H9 (cell line): ENCODE results near the gene GPD2. TPM values are rescaled to one million over a fixed set of nuclear protein-coding genes. Genes with fewer than 3 reads are reported as not detected.

Source experiments
- DNase-seq: peaks from one replicate; pipeline ENCODE4 v3.0.0-alpha.2; 2017
- H2AFZ ChIP-seq: one replicate; pipeline ENCODE4 v1.6.1; 2013; ENCODE audit warnings: mild to moderate bottlenecking, low read length, control low read depth, moderate library complexity
- H2AK5ac ChIP-seq: 2 replicates; pipeline ENCODE4 v1.6.1; 2013; ENCODE audit warnings: low read length, control low read depth, mixed read lengths; ENCODE audit not compliant: insufficient read length
- H2BK120ac ChIP-seq: one replicate; pipeline ENCODE4 v1.6.1; 2013; ENCODE audit warnings: low read depth, mild to moderate bottlenecking, low read length, control low read depth, inconsistent platforms; ENCODE audit not compliant: poor library complexity, severe bottlenecking
- H2BK12ac ChIP-seq: 2 replicates; pipeline ENCODE4 v1.6.1; 2013; ENCODE audit warnings: low read length, control low read depth, mixed read lengths, low read depth; ENCODE audit not compliant: insufficient read length
- H2BK15ac ChIP-seq: 2 replicates; pipeline ENCODE4 v1.6.1; 2013; ENCODE audit warnings: low read depth, low read length, control low read depth
- H2BK20ac ChIP-seq: one replicate; pipeline ENCODE4 v1.6.1; 2013; ENCODE audit warnings: low read depth, mild to moderate bottlenecking, low read length, control low read depth, inconsistent platforms; ENCODE audit not compliant: poor library complexity, severe bottlenecking
- H2BK5ac ChIP-seq: 2 replicates; pipeline ENCODE4 v1.6.1; 2013; ENCODE audit warnings: low read length, control low read depth, mixed read lengths; ENCODE audit not compliant: insufficient read length
- H3K14ac ChIP-seq: 2 replicates; pipeline ENCODE4 v1.6.1; 2013; ENCODE audit warnings: low read length, control low read depth; ENCODE audit not compliant: insufficient read depth
- H3K18ac ChIP-seq: 2 replicates; pipeline ENCODE4 v1.6.1; 2013; ENCODE audit warnings: low read depth, mild to moderate bottlenecking, mixed read lengths, low read length, control low read depth; ENCODE audit not compliant: insufficient read length
- H3K23ac ChIP-seq: 2 replicates; pipeline ENCODE4 v1.6.1; 2013; ENCODE audit warnings: low read length, control low read depth, mixed read lengths, low read depth; ENCODE audit not compliant: insufficient read length
- H3K23me2 ChIP-seq: 2 replicates; pipeline ENCODE4 v1.6.1; 2013; ENCODE audit warnings: low read depth, mild to moderate bottlenecking, mixed read lengths, low read length, control low read depth; ENCODE audit not compliant: insufficient read length, poor library complexity, severe bottlenecking
- H3K27ac ChIP-seq: 2 replicates; pipeline ENCODE4 v1.5.1; 2013; ENCODE audit warnings: low read length, control low read depth, mixed read lengths, low read depth; ENCODE audit not compliant: insufficient read length
- H3K27me3 ChIP-seq: 2 replicates; pipeline ENCODE4 v1.6.1; 2013; ENCODE audit warnings: low read length, control low read depth, inconsistent platforms; ENCODE audit not compliant: insufficient read depth
- H3K4ac ChIP-seq: 2 replicates; pipeline ENCODE4 v1.6.1; 2013; ENCODE audit warnings: low read depth, mild to moderate bottlenecking, control low read depth, inconsistent platforms, low read length, moderate library complexity
- H3K4me1 ChIP-seq: 2 replicates; pipeline ENCODE4 v1.6.1; 2013; ENCODE audit warnings: low read length, control low read depth, inconsistent platforms; ENCODE audit not compliant: insufficient read depth
- H3K4me2 ChIP-seq: 2 replicates; pipeline ENCODE4 v1.6.1; 2013; ENCODE audit warnings: low read length, control low read depth, mixed read lengths; ENCODE audit not compliant: insufficient read length, insufficient read depth
- H3K56ac ChIP-seq: 2 replicates; pipeline ENCODE4 v1.6.1; 2013; ENCODE audit warnings: low read depth, mild to moderate bottlenecking, mixed read lengths, low read length, control low read depth; ENCODE audit not compliant: insufficient read length
- H3K79me1 ChIP-seq: 2 replicates; pipeline ENCODE4 v1.6.1; 2013; ENCODE audit warnings: low read depth, mild to moderate bottlenecking, moderate library complexity, low read length, control low read depth, inconsistent platforms; ENCODE audit not compliant: insufficient read depth, poor library complexity, severe bottlenecking
- H3K79me2 ChIP-seq: 2 replicates; pipeline ENCODE4 v1.6.1; 2013; ENCODE audit warnings: low read length, control low read depth, inconsistent platforms; ENCODE audit not compliant: insufficient read depth
- H3K9ac ChIP-seq: 2 replicates; pipeline ENCODE4 v1.6.1; 2013; ENCODE audit warnings: low read length, control low read depth, mixed read lengths; ENCODE audit not compliant: insufficient read length; ENCODE audit errors: extremely low read depth
- H3K9me3 ChIP-seq: one replicate; pipeline ENCODE4 v1.6.1; 2013; ENCODE audit warnings: low read depth, low read length, inconsistent platforms; ENCODE audit not compliant: control insufficient read depth
- H3T11ph ChIP-seq: one replicate; pipeline ENCODE4 v1.6.1; 2013; ENCODE audit warnings: mild to moderate bottlenecking, low read length, control low read depth, inconsistent platforms
- H4K20me1 ChIP-seq: one replicate; pipeline ENCODE4 v1.6.1; 2013; ENCODE audit not compliant: control insufficient read depth, insufficient read length, insufficient read depth
- H4K5ac ChIP-seq: 2 replicates; pipeline ENCODE4 v1.6.1; 2013; ENCODE audit warnings: low read depth, mild to moderate bottlenecking, mixed read lengths, low read length, control low read depth; ENCODE audit not compliant: insufficient read length
- H4K8ac ChIP-seq: replicated peaks from 2 replicates; pipeline ENCODE4 v1.6.1; 2013; ENCODE audit warnings: low read length, control low read depth, mixed read lengths, low read depth; ENCODE audit not compliant: insufficient read length
- H4K91ac ChIP-seq: 2 replicates; pipeline ENCODE4 v1.6.1; 2013; ENCODE audit warnings: low read depth, mild to moderate bottlenecking, moderate library complexity, mixed read lengths, low read length, control low read depth; ENCODE audit not compliant: insufficient read length
- H3K27ac Mint-ChIP-seq, 3 experiments: 2 replicates in 2 of 3; 3 replicates in 1 of 3; pipeline ENCODE4 v1.8.0; 2020 to 2021; ENCODE audit warnings: mixed read lengths in 3 of 3, mild to moderate bottlenecking in 1 of 3, moderate library complexity in 1 of 3
- H3K27me3 Mint-ChIP-seq: 2 replicates; pipeline ENCODE4 v1.8.0; 2021; ENCODE audit warnings: low read depth, mild to moderate bottlenecking, moderate library complexity, mixed read lengths
- H3K36me3 Mint-ChIP-seq, 3 experiments: 2 replicates in 2 of 3; 3 replicates in 1 of 3; pipeline ENCODE4 v1.8.0; 2020 to 2021; ENCODE audit warnings: low read depth in 3 of 3, mixed read lengths in 3 of 3; ENCODE audit not compliant: insufficient read depth in 1 of 3
- H3K4me1 Mint-ChIP-seq, 2 experiments: 2 replicates each; pipeline ENCODE4 v1.8.0; 2020; ENCODE audit warnings: mixed read lengths in 2 of 2
- H3K4me3 Mint-ChIP-seq, 2 experiments: 2 replicates in 1 of 2; 3 replicates in 1 of 2; pipeline ENCODE4 v1.8.0; 2020 to 2021; ENCODE audit warnings: mild to moderate bottlenecking in 2 of 2, mixed read lengths in 2 of 2, moderate library complexity in 1 of 2
- H3K9me3 Mint-ChIP-seq, 2 experiments: 2 replicates in 1 of 2; 3 replicates in 1 of 2; pipeline ENCODE4 v1.8.0; 2020; ENCODE audit warnings: mild to moderate bottlenecking in 2 of 2, mixed read lengths in 2 of 2, moderate library complexity in 1 of 2
- CTCF ChIP-seq: fragments of 200-600 bp; sonication (generic); conservative IDR thresholded peaks from 3 replicates; pipeline ENCODE4 v1.8.0; 2021; ENCODE audit warnings: antibody characterized with exemption, mild to moderate bottlenecking
- total RNA-seq: library from RNA; stranded (reverse); gene quantifications from 2 replicates; pipeline ENCODE4 v1.2.1, GENCODE V29; 2021

Gene GPD2
- total RNA-seq, 1 experiment from 2014 or later, result 46.0 TPM

GRCh38 chr2:156517419-156517818, 81.2 kb downstream of the GPD2 start:
- no peak overlapping the region for H2BK120ac ChIP-seq
- H3K27me3 ChIP-seq, result no peaks in the 10 kb centered on the region
- peaks cover 5 to 7% of the 10 kb centered on the region in 2 experiments; a peak in 4 of 5 replicates for H3K9me3 Mint-ChIP-seq
- H3K14ac ChIP-seq, result no peak overlapping the region
- H3K4me1 Mint-ChIP-seq, result peaks cover 0 to 3% of the 10 kb centered on the region in 2 experiments; a peak in 1 of 4 replicates
- no peak for TF ChIP-seq CTCF
- H2AFZ ChIP-seq, result no peak overlapping the region
- no peaks in the 10 kb centered on the region for H3K79me2 ChIP-seq
- H3K4ac ChIP-seq, result no peak overlapping the region
- H3K9ac ChIP-seq, result no peak overlapping the region
- H2BK12ac ChIP-seq, result no peak overlapping the region
- H3K27ac ChIP-seq, result no peak overlapping the region
- H3K23me2 ChIP-seq, result no peaks in the 10 kb centered on the region
- H2BK20ac ChIP-seq, result no peak overlapping the region
- no peaks in the 10 kb centered on the region for H3K27me3 Mint-ChIP-seq
- no peak overlapping the region for H4K8ac ChIP-seq
- no peaks in the 10 kb centered on the region for H3K79me1 ChIP-seq
- no peak overlapping the region for H4K91ac ChIP-seq
- H3K18ac ChIP-seq, result no peak overlapping the region
- H3K36me3 Mint-ChIP-seq, result peaks cover 9 to 20% (median 17%) of the 10 kb centered on the region in 3 experiments
- H3K27ac Mint-ChIP-seq, result no peak overlapping the region
- DNase-seq, result no peak
- H3K56ac ChIP-seq, result no peak overlapping the region
- no peak overlapping the region for H2BK15ac ChIP-seq
- no peak overlapping the region for H3K4me2 ChIP-seq
- no peaks in the 10 kb centered on the region for H4K20me1 ChIP-seq
- H3K4me1 ChIP-seq, result no peaks in the 10 kb centered on the region
- H4K5ac ChIP-seq, result no peak overlapping the region
- no peak overlapping the region for H2BK5ac ChIP-seq
- H2AK5ac ChIP-seq, result no peak overlapping the region
- H3K4me3 Mint-ChIP-seq, result no peak overlapping the region
- H3T11ph ChIP-seq, result no peak overlapping the region
- H3K9me3 ChIP-seq, result no peaks in the 10 kb centered on the region
- H3K23ac ChIP-seq, result no peak overlapping the region
